Stimulated activated CD8-positive, alpha-beta memory T cell treated with anti-CD3 and anti-CD28 coated beads, Interleukin-15, amount 100 ng/mL, for 1 hour (primary cell): Measurements from ENCODE around the gene RALB.
"Not testable (repeated sequence)": the region's sequence is repeated elsewhere in the genome, so short reads cannot be mapped to it uniquely, and the experiment has no call there.

ENCODE experiments used
- DNase-seq: peaks from one replicate; pipeline ENCODE4 v3.0.0-alpha.2; 2020; ENCODE audit warnings: low read depth

The RALB gene

DNA sequence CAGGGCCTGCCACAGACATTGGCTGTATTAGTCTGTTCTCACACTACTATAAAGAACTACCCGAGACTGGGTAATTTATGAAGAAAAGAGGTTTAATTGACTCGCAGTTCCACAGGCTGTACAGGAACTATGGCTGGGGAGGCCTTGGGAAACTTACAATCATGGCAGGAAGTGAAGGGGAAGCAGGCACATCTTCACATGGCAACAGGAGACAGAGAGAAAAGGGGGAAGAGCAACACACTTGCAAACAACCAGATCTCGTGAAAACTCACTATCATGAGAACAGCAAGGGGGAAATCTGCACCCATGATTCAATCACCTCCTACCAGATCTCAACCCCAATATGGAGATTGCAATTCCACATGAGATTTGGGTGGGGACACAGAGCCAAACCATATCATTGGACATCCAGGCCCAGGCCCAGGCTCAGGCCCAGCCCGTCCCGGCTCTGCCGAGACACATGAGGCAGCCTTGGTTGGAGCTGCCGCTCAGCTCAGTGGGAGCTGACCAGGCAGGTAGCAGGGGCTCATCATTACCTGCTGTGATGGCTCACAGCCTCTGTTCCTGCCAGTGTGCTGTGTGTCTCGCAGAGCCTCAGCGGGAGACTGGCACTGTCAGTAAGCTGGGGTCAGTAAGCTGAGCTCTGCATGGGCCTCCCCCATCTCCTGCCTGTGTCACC is 8.6 kb upstream of the RALB start:
- no peak for DNase-seq

DNA sequence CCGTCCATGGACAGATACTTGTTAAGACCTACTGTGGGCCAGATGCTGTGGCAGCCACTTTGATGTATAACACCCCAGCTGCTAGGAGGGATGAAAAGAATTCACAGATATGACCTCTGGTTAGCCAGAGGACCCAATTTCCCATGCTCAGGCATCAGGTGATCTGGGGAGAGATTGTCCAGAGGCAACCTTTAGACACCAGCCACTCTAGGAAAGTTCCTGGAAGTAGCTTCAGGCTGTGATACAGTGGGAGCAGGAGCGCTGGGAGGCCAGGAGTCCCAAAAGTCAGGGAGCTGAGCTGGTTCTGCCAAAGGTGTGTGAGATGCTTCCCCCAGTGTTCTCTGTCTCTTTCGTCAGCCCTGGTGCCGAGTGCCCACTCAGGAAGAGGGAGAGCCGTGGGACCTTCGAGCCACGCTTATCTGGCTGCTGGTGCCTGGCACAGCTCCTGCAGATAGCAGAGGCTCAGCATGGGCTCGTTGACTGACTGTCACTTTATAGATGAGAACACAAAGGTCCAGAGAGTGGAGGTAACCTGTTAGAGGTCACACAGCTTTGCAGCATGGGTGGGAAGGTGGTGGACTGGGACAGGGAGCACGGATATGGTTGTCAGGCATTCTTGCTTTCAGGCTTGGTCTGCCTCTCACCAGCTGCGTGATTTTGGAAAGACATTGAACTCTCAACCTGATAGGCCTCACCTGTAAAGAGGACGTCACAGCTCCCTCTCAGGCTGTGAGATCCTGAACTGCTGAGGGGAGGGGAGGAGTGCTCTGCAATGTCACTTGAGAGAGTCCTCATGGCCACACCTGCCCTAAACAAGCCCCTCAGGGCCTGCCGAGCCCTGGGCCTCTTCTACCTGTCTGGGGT is 7.8 kb upstream of the RALB start:
- DNase-seq: no peak

- no peak for DNase-seq
Measured at GRCh38 chr2:120245520-120246332, 6.9 kb upstream of the RALB start.

DNA sequence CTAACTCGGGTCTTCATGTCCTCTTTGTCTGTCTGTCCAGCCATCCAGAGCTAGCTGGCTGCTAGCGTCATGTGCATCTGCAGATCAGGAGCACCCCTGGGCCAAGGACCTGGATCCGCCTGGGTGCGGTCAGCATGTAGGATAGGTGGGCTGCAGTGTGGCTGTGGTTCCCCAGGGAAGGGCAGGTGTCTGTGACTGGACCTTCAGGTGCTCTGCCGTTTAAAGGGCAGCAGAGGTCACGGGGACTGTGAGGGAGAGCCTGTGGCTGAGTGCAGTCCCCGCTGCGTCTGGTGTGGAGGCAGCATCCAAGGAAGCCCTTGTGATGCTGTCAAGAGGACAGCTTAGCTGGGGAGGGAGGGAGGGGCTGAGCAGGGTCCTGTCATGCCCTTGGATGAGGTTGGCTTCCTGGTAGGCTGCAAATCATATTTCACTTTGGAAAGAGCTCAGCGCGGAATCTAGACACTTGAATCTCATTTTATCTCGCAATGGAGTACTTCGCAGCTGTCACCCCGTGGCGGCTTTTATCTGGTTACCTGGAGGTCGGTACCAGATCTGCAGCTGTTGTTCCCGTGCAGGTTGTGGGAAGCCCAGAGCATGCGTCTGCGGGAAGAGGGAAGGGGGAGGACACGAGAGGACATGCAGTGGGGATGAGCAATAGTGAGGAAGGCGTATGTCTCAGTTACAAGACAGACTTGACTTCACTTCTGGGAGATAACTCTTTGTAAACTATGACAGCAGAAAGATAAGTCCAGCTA is 5.9 kb upstream of the RALB start:
- DNase-seq: no peak

GRCh38 chr2:120247851-120248250 is 4.8 kb upstream of the RALB start:
- DNase-seq: no peak

- DNase-seq: no peak
Measured at GRCh38 chr2:120250640-120251039, 2.0 kb upstream of the RALB start.

GRCh38 chr2:120251078-120251477 is 1.6 kb upstream of the RALB start:
- no peak for DNase-seq

DNA sequence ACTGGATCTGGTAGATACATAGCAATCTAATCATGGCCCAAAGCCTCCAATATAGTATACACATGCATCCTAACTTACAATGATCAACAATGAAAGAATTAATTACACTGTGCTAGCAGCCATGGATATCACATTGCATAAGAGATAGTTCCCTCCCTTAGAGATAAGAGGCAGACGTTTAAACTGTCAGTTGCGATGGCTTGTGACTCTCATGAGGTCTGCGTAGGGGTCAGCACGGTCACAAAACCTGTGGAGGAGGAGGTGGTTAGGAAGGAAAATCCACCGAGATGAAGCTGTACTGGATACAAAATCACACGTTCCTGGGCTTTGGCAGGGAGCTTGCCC is 800 bp upstream of the RALB start:
- no peak for DNase-seq

- no peak for DNase-seq
Measured at GRCh38 chr2:120253021-120253882, 600 bp downstream of the RALB start.

- DNase-seq: no peak
Measured at GRCh38 chr2:120254178-120254577, 1.5 kb downstream of the RALB start.

DNA sequence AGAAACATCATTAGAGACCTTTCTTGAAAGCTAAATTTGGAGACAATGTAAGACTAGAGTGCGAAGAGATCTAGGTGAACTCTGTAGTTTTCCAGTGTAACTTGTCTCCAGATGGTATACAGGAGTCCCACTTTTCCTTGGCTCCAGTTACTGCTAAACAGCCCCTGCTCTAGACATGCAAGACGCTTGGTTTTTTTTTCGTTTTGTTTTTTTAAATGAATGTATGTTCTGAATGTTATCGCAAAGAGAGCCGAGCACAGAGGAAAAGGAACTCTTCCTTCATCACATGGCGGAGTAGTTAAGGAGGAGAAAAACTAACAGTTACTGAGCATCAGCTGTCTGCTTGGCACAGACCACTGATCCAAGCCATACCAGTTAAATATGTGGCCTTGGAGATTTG is 2.4 kb downstream of the RALB start:
- no peak for DNase-seq

- no peak for DNase-seq
Measured at GRCh38 chr2:120255986-120256650, 3.5 kb downstream of the RALB start.

DNA sequence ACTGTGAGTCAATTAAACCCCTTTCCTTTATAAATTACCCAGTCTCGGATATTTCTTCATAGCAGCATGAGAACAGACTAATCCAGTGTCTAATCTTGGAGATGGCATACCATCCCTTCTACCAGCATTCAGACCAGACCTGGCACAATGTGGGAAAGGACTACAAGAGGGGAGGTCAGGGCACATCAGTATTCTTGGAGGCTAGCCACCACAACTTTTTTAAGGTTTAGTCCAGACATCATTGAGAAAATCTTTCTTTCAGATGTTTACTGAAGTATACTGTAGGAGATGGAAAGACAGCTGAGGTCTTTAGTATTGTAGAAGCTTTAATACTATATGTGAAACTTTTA is 4.0 kb downstream of the RALB start:
- DNase-seq: no peak

DNA sequence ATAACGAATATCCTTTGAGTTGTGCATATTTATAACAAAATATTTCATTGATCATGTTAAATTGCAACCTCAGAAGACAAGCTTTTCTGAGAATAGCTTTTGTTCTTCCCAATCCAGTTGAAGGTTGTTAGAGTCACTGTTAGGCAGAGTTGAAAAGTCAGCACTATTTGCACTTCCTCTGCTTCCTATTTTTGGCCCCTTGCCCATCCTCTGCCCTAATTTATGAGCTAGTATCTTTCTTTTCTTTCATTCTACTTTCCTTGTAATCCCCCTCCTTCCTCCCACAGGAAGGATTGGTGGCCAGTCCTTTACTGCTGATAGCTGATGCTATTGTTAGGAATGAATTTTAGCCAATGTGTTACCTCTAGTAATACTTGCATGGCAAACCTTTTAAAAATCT is 4.9 kb downstream of the RALB start:
- no peak for DNase-seq

GRCh38 chr2:120258196-120258595 is 5.5 kb downstream of the RALB start:
- DNase-seq: no peak

DNA sequence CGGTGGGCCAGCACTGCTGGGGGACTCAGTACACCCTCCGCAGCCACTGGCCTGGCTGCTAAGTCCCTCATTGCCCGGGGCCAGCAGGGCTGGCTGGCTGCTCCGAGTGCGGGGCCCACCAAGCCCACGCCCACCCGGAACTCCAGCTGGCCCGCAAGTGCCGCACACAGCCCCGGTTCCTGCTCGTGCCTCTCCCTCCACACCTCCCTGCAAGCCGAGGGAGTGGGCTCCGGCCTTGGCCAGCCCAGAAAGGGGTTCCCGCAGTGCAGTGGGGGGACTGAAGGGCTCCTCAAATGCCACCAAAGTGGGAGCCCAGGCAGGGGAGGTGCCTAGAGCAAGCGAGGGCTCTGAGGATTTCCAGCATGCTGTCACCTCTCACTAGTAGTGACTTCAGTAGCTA is 7.3 kb downstream of the RALB start:
- not testable (repeated sequence) for DNase-seq

DNA sequence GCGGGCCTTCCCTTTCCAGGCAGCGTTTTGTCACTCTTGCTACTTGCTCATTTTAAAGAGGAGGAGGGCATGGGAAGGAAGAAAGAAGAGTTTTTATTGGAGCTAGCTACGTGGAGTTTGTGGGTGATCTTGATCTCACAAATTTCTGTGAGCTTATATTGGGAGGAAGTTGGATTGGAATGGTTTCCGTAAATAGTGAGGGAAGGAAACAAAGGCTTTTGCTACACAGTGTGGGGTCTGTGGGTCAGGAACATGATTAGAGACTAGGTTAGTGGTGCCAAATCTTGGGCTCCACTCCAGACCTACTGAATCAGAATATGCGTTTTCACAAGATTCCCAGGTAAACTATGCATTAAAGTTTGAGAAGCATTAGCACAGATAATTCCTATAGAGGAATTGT is 8.1 kb downstream of the RALB start:
- no peak for DNase-seq

- DNase-seq: no peak
Measured at GRCh38 chr2:120261387-120262006, 8.8 kb downstream of the RALB start.

GRCh38 chr2:120262150-120262549 is 9.5 kb downstream of the RALB start:
- no peak for DNase-seq

GRCh38 chr2:120262761-120263428 is 10.2 kb downstream of the RALB start:
- DNase-seq: no peak
